ENCODE data around the gene GPR45.

The GPR45 gene

GRCh38 chr2:105280281-105280680 is 38.7 kb downstream of the GPR45 start:
- TF ChIP-seq FOXP2 (optimal IDR thresholded peaks at IDR 0.05; ENCODE audit: borderline replicate concordance, extremely low read depth, extremely low read length, insufficient read depth) (no peak), SIN3A (IDR thresholded peaks at IDR 0.05; ENCODE audit: borderline replicate concordance, insufficient read depth, low read length) (no peak), TAF1 (IDR thresholded peaks at IDR 0.05; ENCODE audit: borderline replicate concordance, insufficient read depth, low read length) (no peak), POLR2AphosphoS5 (IDR thresholded peaks at IDR 0.05; ENCODE audit: low read depth, low read length) (no peak)
- TF ChIP-seq, protein P1, sequence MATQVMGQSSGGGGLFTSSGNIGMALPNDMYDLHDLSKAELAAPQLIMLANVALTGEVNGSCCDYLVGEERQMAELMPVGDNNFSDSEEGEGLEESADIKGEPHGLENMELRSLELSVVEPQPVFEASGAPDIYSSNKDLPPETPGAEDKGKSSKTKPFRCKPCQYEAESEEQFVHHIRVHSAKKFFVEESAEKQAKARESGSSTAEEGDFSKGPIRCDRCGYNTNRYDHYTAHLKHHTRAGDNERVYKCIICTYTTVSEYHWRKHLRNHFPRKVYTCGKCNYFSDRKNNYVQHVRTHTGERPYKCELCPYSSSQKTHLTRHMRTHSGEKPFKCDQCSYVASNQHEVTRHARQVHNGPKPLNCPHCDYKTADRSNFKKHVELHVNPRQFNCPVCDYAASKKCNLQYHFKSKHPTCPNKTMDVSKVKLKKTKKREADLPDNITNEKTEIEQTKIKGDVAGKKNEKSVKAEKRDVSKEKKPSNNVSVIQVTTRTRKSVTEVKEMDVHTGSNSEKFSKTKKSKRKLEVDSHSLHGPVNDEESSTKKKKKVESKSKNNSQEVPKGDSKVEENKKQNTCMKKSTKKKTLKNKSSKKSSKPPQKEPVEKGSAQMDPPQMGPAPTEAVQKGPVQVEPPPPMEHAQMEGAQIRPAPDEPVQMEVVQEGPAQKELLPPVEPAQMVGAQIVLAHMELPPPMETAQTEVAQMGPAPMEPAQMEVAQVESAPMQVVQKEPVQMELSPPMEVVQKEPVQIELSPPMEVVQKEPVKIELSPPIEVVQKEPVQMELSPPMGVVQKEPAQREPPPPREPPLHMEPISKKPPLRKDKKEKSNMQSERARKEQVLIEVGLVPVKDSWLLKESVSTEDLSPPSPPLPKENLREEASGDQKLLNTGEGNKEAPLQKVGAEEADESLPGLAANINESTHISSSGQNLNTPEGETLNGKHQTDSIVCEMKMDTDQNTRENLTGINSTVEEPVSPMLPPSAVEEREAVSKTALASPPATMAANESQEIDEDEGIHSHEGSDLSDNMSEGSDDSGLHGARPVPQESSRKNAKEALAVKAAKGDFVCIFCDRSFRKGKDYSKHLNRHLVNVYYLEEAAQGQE (IDR thresholded peaks at IDR 0.05; ENCODE audit: insufficient read depth in 1 of 2, low read depth in 2 of 2, low read length in 2 of 2), result no peak

DNA sequence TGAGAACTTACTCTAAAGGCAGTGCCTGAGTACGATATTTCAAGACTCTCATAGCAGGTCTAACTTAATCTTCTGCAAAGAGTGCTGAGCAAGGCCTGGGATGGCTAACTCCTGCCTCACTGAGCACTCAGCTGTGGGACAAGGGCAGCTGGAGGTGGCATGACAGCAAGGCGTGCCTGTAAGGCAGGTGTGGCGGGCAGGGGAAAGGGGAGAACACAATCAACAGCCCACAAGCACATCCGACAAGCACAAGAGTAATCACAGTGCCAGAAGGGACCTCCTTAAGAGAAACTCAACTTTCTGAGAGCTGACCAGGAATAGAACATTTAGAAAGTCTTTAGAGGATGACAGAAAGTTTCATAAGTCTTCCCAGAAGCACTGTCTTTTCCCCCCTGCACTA is 42.0 kb downstream of the GPR45 start:
- TF ChIP-seq POLR2AphosphoS5 (IDR thresholded peaks at IDR 0.05; ENCODE audit: low read depth, low read length) (no peak), FOXP2 (optimal IDR thresholded peaks at IDR 0.05; ENCODE audit: borderline replicate concordance, extremely low read depth, extremely low read length, insufficient read depth) (no peak), TAF1 (IDR thresholded peaks at IDR 0.05; ENCODE audit: borderline replicate concordance, insufficient read depth, low read length) (no peak), SIN3A (IDR thresholded peaks at IDR 0.05; ENCODE audit: borderline replicate concordance, insufficient read depth, low read length) (no peak)
- TF ChIP-seq, protein P1 (IDR thresholded peaks at IDR 0.05; ENCODE audit: insufficient read depth in 1 of 2, low read depth in 2 of 2, low read length in 2 of 2), result no peak

GRCh38 chr2:105287692-105288091 is 46.1 kb downstream of the GPR45 start:
- TF ChIP-seq SIN3A (IDR thresholded peaks at IDR 0.05; ENCODE audit: borderline replicate concordance, insufficient read depth, low read length) (no peak), TAF1 (IDR thresholded peaks at IDR 0.05; ENCODE audit: borderline replicate concordance, insufficient read depth, low read length) (no peak), FOXP2 (optimal IDR thresholded peaks at IDR 0.05; ENCODE audit: borderline replicate concordance, extremely low read depth, extremely low read length, insufficient read depth) (no peak), POLR2AphosphoS5 (IDR thresholded peaks at IDR 0.05; ENCODE audit: low read depth, low read length) (no peak)
- TF ChIP-seq, protein P1 (IDR thresholded peaks at IDR 0.05; ENCODE audit: insufficient read depth in 1 of 2, low read depth in 2 of 2, low read length in 2 of 2), result no peak

DNA sequence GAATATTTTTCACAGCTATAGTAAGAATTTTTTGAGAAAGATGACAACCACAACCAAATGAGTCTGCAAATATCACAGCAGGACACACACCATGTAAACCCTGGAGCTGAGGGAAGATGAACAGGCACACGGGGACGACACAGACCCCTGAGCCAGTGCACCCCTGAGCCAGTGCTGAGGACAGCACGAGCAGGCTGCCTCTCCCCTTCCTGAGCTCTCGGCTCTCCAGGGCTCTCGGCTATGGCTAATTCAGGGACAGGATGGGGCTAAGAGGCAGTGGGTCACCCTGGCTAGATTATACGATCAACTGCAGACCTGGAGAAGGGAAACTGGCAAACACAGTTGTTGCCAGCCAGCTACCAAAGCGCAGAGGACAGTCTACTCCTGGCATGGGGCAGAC is 46.6 kb downstream of the GPR45 start:
- TF ChIP-seq, protein P1 (IDR thresholded peaks at IDR 0.05; ENCODE audit: insufficient read depth in 1 of 2, low read depth in 2 of 2, low read length in 2 of 2), result no peak
- TF ChIP-seq TAF1 (IDR thresholded peaks at IDR 0.05; ENCODE audit: borderline replicate concordance, insufficient read depth, low read length), result no peak
- no peak for TF ChIP-seq FOXP2 (optimal IDR thresholded peaks at IDR 0.05; ENCODE audit: borderline replicate concordance, extremely low read depth, extremely low read length, insufficient read depth)
- no peak for TF ChIP-seq SIN3A (IDR thresholded peaks at IDR 0.05; ENCODE audit: borderline replicate concordance, insufficient read depth, low read length)
- TF ChIP-seq POLR2AphosphoS5 (IDR thresholded peaks at IDR 0.05; ENCODE audit: low read depth, low read length), result no peak

Measured in PFSK-1 (cell line).